Vagina (tissue), 2 donors: Measurements from ENCODE around the gene C12orf56.

Experiments
- CTCF ChIP-seq, 3 experiments: fragments of 450-650 bp in 2 of 3; fragments of 200-600 bp in 1 of 3; sonication (generic) in 1 of 3; IDR thresholded peaks; one replicate each; pipeline ENCODE4 v1.5.1; 2017 to 2019; ENCODE audit warnings: antibody characterized with exemption in 3 of 3, mild to moderate bottlenecking in 2 of 3, moderate library complexity in 2 of 3
- POLR2A ChIP-seq, 2 donors: fragments of 450-650 bp; IDR thresholded peaks; one replicate each; pipeline ENCODE4 v1.6.1; 2017; ENCODE audit warnings: antibody characterized with exemption in 2 of 2, mild to moderate bottlenecking in 2 of 2, moderate library complexity in 2 of 2
- POLR2AphosphoS5 ChIP-seq, 2 donors: sonication (generic); formaldehyde crosslinking; IDR thresholded peaks; one replicate each; pipeline ENCODE4 v1.9.0; 2017; ENCODE audit warnings: antibody characterized with exemption in 2 of 2, mild to moderate bottlenecking in 2 of 2, low read depth in 1 of 2; ENCODE audit not compliant: insufficient read depth in 1 of 2

- TF ChIP-seq CTCF (IDR thresholded peaks at IDR 0.05) (no peak), POLR2A (IDR thresholded peaks at IDR 0.05) (no peak), POLR2AphosphoS5 (IDR thresholded peaks at IDR 0.05; ENCODE audit: insufficient read depth in 1 of 2, low read depth in 1 of 2) (no peak)
Measured at GRCh38 chr12:64311877-64312276, 78.7 kb downstream of the C12orf56 start.
